Cortex of kidney (tissue), 1 donor: ENCODE results near the gene DACT2.
"Not testable (repeated sequence)": the region's sequence is repeated elsewhere in the genome, so short reads cannot be mapped to it uniquely, and the experiment has no call there.

ENCODE experiments used
- DNase-seq: peaks from one replicate; lab custom pipeline; 2025; lab: John Stamatoyannopoulos, UW

DACT2 gene

GRCh38 chr6:168319279-168320111 is at the start of gene DACT2:
DACT2 (minus strand) TSS chr6:168319777; CDS start chr6:168319633, 144 bp downstream.
- no peak for DNase-seq

- DNase-seq = no peak
These were observed 49.4 kb upstream of the DACT2 start for GRCh38 chr6:168368936-168369335.

- DNase-seq = no peak
These were observed 48.7 kb upstream of the DACT2 start for GRCh38 chr6:168368066-168368820.

GRCh38 chr6:168367285-168367751 is 47.7 kb upstream of the DACT2 start:
- no peak for DNase-seq

- DNase-seq = no peak
These were observed 46.9 kb upstream of the DACT2 start for GRCh38 chr6:168366473-168366872.

- DNase-seq = no peak
These were observed 46.0 kb upstream of the DACT2 start for GRCh38 chr6:168365422-168366165.

GRCh38 chr6:168364793-168365421 is 45.3 kb upstream of the DACT2 start:
- DNase-seq = no peak

- DNase-seq = no peak
These were observed 44.5 kb upstream of the DACT2 start for GRCh38 chr6:168363811-168364792.

GRCh38 chr6:168363302-168363701 is 43.7 kb upstream of the DACT2 start:
- DNase-seq = no peak

GRCh38 chr6:168362276-168362990 is 42.9 kb upstream of the DACT2 start:
- DNase-seq = no peak

GRCh38 chr6:168361766-168362165 is 42.2 kb upstream of the DACT2 start:
- no peak for DNase-seq

GRCh38 chr6:168359794-168360193 is 40.2 kb upstream of the DACT2 start:
- no peak for DNase-seq

- no peak for DNase-seq
These were observed 39.4 kb upstream of the DACT2 start for GRCh38 chr6:168358842-168359420.

- DNase-seq = not testable (repeated sequence)
These were observed 37.3 kb upstream of the DACT2 start for GRCh38 chr6:168356872-168357271.

- no peak for DNase-seq
These were observed 36.3 kb upstream of the DACT2 start for GRCh38 chr6:168355716-168356522.

GRCh38 chr6:168354338-168354737 is 34.8 kb upstream of the DACT2 start:
- DNase-seq = no peak

GRCh38 chr6:168353041-168353440 is 33.5 kb upstream of the DACT2 start:
- no peak for DNase-seq

- DNase-seq = no peak
These were observed 32.5 kb upstream of the DACT2 start for GRCh38 chr6:168352096-168352495.

- DNase-seq = no peak
These were observed 30.2 kb upstream of the DACT2 start for GRCh38 chr6:168349718-168350210.
